Measurements from ENCODE around the gene PCSK6. TPM values are rescaled to one million over a fixed set of nuclear protein-coding genes. Genes with fewer than 3 reads are reported as not detected.
"Not testable (repeated sequence)": the region's sequence is repeated elsewhere in the genome, so short reads cannot be mapped to it uniquely, and the experiment has no call there.

The PCSK6 gene
- total and polyA plus RNA-seq, 9 donors = 3.8 to 26.0 (median 13.0) TPM

- no peak for DNase-seq
- no peak for TF ChIP-seq EP300 (IDR thresholded peaks at IDR 0.05)
- no peak for TF ChIP-seq CTCF (IDR thresholded peaks at IDR 0.05)
- no peak for TF ChIP-seq POLR2A (IDR thresholded peaks at IDR 0.05)
- H3K27me3 ChIP-seq = no peaks in the 10 kb centered on the region
- intact Hi-C loops (cut with DNase I) = no loop called here
- H3K36me3 ChIP-seq = no peaks in the 10 kb centered on the region
- no peak overlapping the region for H3K4me3 ChIP-seq
- no peaks in the 10 kb centered on the region for H3K4me1 ChIP-seq (ENCODE audit: insufficient read depth)
- H3K9me3 ChIP-seq = peaks cover 0 to 3% of the 10 kb centered on the region in 2 donors
- no peak overlapping the region for H3K27ac ChIP-seq
- WGBS, 3 donors = 88 to 93% (median 91%) methylated on average over 7 of the region's 7 CpGs
Observed at GRCh38 chr15:101424984-101425383, 64.5 kb downstream of the PCSK6 start.

GRCh38 chr15:101420232-101420631 lies 69.3 kb downstream of the PCSK6 start:
- Histone ChIP-seq H3K4me3 (no peak overlapping the region), H3K27me3 (no peaks in the 10 kb centered on the region), H3K27ac (no peak overlapping the region), H3K36me3 (no peaks in the 10 kb centered on the region), H3K9me3 (peaks cover 0 to 3% of the 10 kb centered on the region in 2 donors), H3K4me1 (ENCODE audit: insufficient read depth) (no peaks in the 10 kb centered on the region)
- DNase-seq = no peak
- TF ChIP-seq CTCF (IDR thresholded peaks at IDR 0.05) (no peak), POLR2A (IDR thresholded peaks at IDR 0.05) (no peak), EP300 (IDR thresholded peaks at IDR 0.05) (no peak)
- intact Hi-C loops (cut with DNase I) = no loop called here
- 93 to 97% (median 94%) methylated on average over 4 of the region's 4 CpGs for WGBS, 3 donors

- H3K36me3 ChIP-seq; DNase-seq; H3K27ac ChIP-seq; H3K4me3 ChIP-seq; H3K27me3 ChIP-seq; H3K9me3 ChIP-seq; intact Hi-C loops (cut with DNase I); H3K4me1 ChIP-seq (ENCODE audit: insufficient read depth): not testable (repeated sequence)
- WGBS, 3 donors = 85 to 98% (median 97%) methylated on average over 6 of the region's 6 CpGs
Observed at GRCh38 chr15:101416475-101416874, 73.0 kb downstream of the PCSK6 start.

- no peaks in the 10 kb centered on the region for H3K36me3 ChIP-seq
- TF ChIP-seq CTCF (IDR thresholded peaks at IDR 0.05) (no peak), EP300 (IDR thresholded peaks at IDR 0.05) (no peak), POLR2A (IDR thresholded peaks at IDR 0.05) (no peak)
- H3K27ac ChIP-seq = no peak overlapping the region
- intact Hi-C loops (cut with DNase I) = no loop called here
- no peak overlapping the region for H3K4me3 ChIP-seq
- no peaks in the 10 kb centered on the region for H3K4me1 ChIP-seq (ENCODE audit: insufficient read depth)
- no peak for DNase-seq
- no peaks in the 10 kb centered on the region for H3K27me3 ChIP-seq
- 87 to 90% (median 87%) methylated on average over 3 of the region's 3 CpGs for WGBS, 3 donors
- H3K9me3 ChIP-seq = no peaks in the 10 kb centered on the region
Observed at GRCh38 chr15:101413239-101413638, 76.3 kb downstream of the PCSK6 start.

- no peak for DNase-seq
- intact Hi-C loops (cut with DNase I) = no loop called here
- Histone ChIP-seq H3K27ac (no peak overlapping the region), H3K9me3 (no peaks in the 10 kb centered on the region), H3K4me1 (ENCODE audit: insufficient read depth) (peaks cover 4% of the 10 kb centered on the region), H3K27me3 (no peaks in the 10 kb centered on the region), H3K4me3 (no peak overlapping the region), H3K36me3 (no peaks in the 10 kb centered on the region)
- no peak for TF ChIP-seq POLR2A (IDR thresholded peaks at IDR 0.05)
- 93 to 96% (median 94%) methylated on average over 10 of the region's 10 CpGs for WGBS, 3 donors
Observed at GRCh38 chr15:101411581-101411980, 77.9 kb downstream of the PCSK6 start.

GRCh38 chr15:101411085-101411484 lies 78.4 kb downstream of the PCSK6 start:
- H3K4me1 ChIP-seq (ENCODE audit: insufficient read depth) = peaks cover 4% of the 10 kb centered on the region
- H3K9me3 ChIP-seq = no peaks in the 10 kb centered on the region
- H3K27me3 ChIP-seq = no peaks in the 10 kb centered on the region
- H3K27ac ChIP-seq = no peak overlapping the region
- 90 to 92% (median 91%) methylated on average over 12 of the region's 12 CpGs for WGBS, 3 donors
- TF ChIP-seq CTCF (IDR thresholded peaks at IDR 0.05) (no peak), EP300 (IDR thresholded peaks at IDR 0.05) (no peak), POLR2A (IDR thresholded peaks at IDR 0.05) (no peak)
- no peak overlapping the region for H3K4me3 ChIP-seq
- no peaks in the 10 kb centered on the region for H3K36me3 ChIP-seq
- intact Hi-C loops (cut with DNase I) = no loop called here
- no peak for DNase-seq
